HG03159 (cell line): ENCODE results near the gene PFKP.

Source experiments
- ATAC-seq: cut with Tn5 transposase; IDR thresholded peaks from one replicate; pipeline ENCODE4 v1.9.1; 2021; ENCODE audit warnings: mild to moderate bottlenecking, moderate library complexity; ENCODE audit not compliant: unreplicated experiment

The PFKP gene

DNA sequence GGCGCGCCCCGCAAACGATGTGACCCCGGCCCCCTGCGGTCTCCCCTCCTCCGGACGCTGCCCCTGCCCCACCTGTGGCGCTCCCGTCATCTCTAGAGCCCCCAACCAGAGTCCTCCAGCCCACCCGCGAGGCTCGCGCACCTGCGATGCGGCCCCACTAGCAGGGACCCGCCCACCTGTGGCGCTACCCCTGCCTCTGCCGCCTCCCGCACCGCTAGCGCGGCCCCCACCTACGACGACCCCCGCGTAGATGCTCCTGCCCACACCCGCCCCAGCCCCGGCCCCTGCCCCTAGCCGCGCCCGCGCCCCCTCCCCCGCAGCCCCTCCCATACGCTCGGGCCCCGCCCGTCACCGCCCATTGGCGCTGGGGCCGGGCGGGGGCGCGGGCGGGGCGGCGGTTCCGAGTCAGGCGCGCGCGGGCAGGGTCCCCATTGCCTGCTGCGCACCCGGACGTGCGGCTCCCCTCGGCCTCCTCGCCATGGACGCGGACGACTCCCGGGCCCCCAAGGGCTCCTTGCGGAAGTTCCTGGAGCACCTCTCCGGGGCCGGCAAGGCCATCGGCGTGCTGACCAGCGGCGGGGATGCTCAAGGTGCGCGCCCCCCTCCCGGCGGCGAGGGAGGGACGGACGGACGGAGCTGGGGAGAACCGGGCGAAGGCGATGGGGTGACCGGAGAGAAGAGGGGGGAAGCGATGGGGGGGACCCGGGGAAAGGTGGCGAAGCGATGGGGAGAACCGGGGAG is at the start of gene PFKP:
Gene PFKP, plus strand, starts transcription at position 431 of the 741 bp plus-strand sequence. Its CDS starts 48 bp downstream, at position 479.
- peak; percentile 51 for ATAC-seq

DNA sequence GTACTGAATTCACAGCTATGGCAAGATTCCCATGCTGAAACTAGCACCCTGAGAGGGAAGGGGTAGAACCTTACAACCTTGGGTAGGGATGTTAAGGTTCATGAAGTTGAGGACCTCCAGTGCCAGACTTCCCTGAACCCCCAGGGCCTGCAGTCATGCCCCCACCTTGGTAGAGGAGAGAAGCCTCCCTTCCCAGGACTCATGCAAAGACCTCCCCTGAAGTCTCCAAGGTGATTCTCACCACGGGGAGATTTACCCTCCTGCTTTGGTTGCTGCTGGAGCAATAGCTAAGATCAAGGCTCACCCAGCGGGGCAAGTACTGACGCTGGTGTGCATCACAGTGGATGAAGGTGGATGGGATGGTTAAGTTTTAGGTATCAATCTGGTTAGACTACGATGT is 49.1 kb upstream of the PFKP start:
- no peak for ATAC-seq

DNA sequence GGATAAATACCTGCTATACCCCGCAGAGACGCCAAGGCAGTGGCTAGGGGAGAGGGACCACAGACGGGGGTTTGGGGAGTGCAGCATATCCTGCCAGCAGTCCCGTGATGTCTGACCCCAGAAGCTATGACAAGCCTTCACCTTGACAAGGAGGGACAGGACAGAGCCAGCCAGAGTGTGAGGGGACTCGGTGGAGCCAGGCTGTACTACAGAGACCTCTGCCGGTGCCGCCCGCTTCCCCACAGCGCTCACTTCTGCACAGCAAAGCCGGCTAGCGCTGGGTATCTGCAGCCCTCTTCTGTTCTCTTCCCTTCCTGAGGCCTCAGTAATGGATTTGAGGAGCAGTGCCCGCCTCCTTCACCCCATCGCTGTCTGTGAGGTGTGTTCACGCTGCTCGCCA is 47.0 kb upstream of the PFKP start:
- no peak for ATAC-seq

DNA sequence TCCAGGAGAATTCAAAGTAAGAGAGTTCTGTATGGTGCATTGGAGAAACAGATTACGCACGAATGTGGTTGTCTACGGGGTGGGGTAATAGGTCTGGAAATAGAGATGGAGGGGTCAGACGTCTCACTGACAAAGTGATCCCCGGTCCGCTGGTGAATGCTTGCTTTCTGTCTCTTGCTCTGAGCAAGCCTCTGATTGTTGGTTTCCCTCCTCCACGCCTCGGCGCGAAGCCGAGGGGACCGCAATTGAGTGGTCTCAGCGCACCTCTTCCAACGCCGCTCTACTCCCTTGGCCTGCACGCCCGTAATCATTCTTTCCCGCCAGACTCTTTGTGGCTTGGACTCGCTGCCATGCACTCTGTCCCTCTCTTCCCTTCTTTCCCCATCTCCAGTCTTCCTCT is 46.5 kb upstream of the PFKP start:
- no peak for ATAC-seq

DNA sequence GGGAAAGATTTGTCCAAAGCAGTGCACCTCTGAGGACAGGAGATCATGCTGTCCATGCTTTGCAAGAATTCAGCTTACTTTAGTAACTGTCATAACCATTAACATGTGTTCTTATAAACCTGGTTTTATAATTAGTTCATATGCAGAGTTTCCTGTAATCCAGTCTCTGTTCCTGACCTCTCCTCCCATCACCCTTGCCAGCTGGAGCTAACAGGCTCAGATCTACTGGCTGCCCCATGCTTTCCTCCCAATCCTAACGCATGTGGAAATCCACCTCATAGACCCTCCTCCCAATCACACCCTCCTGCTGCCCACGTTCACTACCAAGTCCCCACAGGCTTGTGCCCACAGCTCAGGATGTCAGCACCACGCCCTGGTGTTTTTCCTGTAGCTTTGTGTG is 45.3 kb upstream of the PFKP start:
- ATAC-seq, result no peak

DNA sequence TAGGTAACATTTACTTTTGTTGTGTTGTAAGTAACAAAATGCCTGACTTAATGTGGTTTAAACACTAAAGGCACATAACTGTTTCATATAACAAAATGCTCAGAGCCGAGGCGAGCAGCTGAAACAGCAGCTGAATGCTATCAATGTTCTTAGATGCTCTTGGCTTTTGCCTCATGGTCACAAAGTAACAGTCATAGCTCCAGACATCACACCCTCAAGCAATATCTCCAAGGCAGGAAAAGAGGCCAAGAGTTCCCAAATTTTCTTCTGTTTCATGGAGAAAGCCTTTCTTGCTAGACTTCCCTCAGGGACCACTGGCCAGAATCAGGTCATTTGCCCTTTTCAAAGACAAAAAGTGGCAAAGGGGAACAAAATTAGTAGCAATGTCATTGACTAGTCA is 43.5 kb upstream of the PFKP start:
- ATAC-seq, result no peak

DNA sequence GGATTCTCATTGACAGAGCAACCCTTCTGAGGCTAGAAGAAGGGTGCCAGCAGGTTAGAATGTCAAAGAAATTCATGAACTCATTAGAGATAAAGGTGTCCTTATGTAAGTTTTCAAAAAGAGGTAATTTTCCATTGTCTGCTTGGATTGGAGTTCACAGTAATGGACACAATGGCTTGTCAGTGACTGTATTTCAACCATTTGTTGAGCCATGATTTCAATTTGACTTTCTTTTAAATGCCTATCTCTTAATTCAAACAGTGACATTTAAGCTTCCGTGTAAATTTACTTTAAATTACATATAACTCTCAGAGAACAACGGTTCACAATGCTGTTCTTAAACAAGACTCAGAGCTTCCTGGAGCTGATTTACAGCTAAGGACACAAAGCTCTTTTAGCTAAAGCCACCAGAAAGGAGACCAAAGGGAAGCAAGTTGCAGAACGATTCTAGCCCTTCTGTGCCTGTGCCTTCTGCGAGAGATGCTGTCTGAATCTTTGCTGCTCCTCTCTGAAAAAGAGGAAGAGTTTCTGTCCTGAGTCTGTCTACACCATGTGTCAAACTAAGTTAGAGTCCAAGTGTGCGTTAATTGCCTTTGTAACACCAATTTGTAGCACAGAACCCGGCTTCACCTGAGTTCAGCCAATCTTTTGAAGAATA is 42.2 kb upstream of the PFKP start:
- no peak for ATAC-seq

DNA sequence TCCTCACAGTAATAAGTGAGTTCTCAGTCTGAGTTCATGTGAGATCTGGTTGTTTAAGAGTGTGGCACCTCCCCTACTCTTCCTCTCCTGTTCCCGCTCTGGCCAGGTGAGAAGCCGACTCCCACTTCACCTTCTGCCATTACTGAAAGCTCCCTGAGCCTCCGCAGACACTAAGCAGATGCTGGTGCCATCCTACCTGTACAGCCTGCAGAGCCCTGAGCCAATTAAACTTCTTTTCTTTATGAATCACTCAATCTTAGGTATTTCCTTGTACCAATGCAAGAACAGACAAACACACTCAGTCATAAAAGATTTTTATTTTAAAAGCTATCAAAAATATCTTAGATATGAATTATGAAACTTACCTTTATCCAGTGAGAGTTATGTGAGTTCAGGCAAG is 39.5 kb upstream of the PFKP start:
- no peak for ATAC-seq

DNA sequence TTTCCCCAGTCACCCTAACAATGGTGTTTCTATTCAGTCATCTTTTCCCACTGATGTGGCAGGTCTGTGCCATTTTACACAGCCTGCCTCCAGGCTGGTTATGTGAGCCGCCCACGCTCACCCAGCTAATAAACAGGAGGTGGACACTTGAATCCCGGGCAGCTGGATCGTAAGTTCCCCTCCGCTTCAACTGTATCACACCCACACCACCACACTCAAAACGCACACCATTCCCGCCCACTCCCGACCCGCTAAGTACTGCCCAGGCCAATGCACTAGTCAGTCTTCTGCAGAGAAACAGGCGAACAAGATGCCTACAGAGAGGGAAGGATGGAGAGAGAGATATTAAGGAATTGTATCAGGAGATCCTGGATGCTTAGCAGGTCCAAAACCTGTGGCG is 38.9 kb upstream of the PFKP start:
- ATAC-seq, result no peak

DNA sequence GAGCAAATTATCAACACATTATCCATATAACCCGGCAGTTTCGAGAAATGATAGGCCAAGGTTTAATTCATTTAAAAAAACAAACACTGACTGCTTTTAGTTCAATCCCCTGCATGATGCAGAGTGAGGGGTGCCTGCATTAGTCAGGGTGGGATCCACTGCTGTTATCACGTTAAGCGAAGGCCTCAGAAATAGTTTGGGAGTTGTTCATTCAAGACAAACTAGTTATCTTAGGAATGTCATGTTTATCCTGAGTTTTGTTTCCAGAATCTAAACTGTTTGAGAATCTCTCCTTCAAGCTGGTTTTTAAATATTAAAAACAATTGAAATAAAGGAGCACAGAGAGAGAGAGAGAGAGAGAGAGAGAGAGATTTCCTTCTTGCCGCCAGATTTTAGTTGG is 36.6 kb upstream of the PFKP start:
- ATAC-seq, result no peak

DNA sequence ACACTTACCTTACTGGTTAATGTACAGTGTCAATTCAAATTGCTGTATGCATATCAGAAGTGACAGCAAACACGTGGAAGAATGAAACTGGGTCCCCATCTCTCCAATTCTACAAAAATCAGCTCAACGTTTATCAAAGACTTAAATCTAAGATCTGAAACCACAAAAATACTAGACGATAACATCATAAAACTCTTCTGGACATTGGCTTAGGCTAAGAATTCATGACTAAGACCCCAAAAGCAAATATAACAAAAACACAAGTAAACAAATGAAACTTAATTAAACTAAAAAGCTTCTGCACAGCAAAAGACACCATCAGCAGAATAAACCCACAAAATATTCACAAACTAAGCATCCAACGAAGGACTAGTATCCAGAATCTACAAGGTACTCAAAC is 35.9 kb upstream of the PFKP start:
- no peak for ATAC-seq

DNA sequence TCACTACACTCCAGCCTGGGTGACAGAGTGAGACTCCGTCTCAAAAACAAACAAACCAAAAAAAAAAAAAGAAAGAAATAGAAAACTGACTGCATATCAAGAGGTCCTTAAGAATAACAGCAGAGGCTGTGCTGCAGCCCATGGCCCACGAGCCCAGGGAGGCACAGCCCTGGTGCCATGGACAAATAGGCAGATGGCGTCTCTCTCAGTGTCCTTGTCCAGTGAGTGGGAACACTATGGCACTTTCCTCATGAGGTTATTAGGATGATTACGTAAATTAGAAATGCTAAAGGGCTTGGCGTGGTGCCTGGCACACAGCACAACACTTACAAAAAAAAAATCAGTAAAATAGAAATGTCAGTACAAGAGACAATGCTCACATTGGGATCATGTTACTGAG is 33.4 kb upstream of the PFKP start:
- ATAC-seq, result no peak

DNA sequence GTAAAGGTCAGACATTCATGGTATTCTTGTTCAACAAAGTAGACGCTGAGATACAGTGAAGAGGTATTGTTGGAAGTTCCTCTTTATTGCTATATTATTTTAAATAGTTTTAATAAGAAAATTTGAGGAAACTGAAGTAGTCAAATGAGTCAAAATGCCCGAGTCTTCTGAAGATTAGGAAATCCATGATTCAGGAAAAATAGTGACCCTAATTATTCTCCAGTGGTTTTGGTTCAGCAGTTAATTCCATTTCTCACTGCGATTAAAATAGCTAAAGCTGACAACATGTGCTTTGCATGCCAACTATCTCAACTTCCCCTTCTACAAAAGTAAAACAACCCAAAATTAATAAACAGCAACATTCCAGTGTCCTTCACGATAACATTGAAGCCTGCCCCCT is 32.7 kb upstream of the PFKP start:
- ATAC-seq, result no peak

DNA sequence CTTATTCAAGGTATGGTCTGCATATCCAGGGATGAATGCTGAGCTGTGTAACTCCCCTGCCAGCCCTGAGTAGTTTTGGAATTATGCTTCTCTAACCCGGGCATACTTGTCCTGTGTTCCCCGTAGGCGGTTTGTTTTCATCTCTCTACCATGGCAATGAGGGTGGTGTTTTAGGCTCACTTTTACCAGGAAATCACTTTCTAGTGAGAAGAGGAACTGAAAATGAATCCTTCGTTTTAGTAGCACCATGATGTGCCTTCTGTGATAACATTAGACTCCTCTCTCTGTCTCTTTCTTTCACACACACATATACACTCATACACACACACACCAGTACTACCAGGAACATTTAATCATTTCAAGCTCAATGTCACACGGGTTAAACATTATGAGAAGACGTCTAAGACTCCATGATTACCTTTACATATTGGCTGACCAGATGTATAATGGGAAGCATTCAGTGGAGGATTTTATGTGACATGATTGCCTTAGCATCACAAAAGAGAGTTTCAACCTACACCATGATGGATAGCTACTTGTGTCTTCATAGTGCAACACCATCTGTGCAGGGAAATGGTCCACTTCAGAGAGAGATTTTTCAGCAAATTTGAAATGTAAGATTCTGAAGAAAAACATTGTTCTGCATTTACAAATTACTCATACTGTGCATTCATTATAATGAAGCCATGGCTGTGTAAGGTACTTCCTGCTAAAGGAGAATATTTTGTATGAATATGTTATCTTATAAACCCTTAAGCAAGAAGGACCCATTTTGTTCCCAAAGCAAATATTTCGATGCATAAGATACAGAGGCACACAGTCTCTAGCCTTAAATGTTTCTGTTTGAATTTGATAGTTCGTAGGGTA is 31.0 kb upstream of the PFKP start:
- peak; percentile 96 for ATAC-seq

DNA sequence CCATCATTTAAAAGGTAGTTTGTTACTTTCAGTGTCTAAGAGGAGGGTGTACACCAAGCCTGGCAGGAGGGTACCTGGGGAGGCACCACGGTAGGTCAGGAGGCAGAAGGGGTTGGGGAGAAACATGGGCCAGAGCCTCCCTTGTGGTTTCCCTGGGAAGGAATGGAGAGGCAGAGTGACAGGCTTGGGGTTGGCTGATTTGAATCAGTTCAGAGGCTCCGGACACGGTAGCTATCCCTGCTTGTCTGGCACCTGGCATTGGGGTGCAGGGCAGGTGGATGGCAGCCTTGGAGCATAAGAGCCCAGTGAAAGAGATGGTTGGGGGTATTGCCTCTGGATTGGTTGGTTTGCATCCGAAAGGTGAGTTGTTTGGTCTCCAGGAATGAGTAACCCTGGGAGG is 30.2 kb upstream of the PFKP start:
- ATAC-seq, result no peak

DNA sequence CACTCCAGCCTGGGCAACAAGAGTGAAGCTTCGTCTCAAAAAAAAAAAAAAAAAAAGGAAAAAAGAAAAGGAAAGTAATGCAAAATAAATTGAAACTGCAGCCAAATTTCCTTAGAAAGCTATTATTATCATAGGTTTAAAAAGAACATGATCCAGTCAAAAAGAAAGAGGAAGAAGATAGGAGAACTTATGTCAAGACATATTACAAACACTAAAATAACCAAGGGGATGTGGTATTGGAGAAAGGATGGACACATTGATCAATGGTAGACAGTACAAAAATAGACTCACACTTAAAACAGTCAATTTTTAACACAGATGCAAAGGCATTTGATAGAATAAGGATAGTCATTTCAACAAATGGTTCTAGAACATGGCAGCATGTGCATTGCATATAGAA is 27.3 kb upstream of the PFKP start:
- no peak for ATAC-seq

DNA sequence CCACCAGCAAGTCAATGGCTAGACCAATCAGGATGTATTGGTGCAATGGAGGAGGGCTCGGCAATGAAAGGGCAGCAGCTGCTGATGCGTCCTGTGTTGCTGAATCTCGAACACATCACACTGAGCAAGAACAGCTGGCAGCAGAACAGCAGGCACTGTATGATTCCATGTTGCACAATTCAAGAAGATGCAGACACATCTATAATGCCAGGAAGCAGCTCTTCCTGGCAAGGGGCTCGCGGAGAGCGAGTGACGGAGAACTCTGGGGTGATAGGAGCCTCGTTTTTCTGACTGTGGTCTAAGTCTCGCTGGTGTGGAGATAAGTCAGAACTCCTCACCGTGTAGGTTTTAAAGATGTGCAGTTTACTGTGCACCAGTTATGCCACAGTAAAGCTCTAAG is 24.8 kb upstream of the PFKP start:
- ATAC-seq, result no peak

DNA sequence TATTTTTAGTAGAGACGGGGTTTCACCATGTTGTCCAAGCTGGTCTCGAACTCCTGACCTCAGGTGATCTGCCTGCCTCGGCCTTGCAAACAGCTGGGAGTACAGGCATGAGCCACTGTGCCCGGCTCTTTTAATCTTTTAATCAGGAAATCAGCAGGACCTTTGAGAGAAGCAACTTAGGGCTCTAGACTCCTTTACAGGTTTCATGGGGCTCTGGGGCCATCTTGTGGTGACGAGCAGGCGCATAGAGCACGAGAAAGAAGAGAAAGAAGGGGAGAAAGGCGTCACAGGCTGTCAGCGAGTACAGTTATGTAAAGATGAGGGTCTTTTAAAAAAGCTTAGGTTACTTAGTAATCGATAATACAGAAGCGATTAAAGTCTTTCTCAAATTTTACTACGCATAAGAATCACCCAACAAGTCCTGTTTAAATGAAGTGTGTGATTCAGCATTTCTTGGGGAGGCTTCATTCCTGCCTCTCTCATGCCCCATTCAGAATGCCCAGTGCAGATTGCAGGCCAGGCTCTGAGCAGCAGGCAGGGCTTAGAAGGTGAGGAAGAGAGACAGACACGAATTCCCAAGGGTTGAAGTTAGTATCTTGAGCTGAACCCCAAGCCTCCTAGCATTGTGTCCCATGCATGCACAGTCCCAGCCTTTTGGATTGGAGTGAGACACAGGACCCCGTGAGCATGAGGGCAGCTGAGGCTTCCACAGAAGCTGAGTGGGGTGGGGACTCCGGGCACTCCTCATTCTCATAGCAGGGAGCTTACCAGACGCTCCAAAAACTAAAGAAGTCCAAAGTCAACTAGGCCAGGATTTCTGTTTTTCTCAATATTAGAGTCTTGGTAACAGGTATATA is 23.6 kb upstream of the PFKP start:
- peak; percentile 78 for ATAC-seq

DNA sequence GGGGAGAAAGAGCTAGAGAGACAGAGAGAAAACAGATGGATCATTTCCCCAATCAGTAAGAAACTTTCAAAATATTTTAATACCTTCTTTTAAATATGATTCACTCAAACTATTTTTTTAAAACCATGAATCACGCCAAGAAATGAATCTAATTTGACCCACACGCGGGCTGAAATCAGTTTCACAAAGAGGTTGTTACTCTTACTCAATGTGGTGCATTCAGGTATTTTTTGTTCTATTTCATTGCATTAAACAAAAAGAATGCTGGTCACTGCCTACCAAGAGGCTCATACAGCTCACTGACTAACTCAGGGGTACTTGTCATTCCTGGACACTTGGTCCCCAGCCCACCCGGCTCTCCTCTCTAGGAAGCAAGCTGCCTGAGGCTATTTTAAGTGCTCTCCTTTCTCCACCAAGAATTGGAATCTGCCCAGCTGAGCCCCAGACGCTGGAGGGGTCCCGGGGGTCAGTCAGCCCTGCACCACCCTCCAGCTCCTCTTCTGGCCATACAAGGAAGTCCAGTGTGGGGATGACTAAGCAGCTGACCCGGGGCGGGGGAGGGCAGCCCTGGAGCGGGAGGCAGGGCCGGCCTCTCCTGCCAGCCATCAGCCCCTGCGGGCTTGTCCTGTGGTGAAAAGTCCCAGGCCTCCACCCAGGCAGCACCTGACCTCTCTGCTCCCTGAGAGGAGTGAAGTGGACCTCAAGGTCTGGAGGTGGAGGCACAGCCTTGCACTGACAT is 21.7 kb upstream of the PFKP start:
- ATAC-seq, result no peak

DNA sequence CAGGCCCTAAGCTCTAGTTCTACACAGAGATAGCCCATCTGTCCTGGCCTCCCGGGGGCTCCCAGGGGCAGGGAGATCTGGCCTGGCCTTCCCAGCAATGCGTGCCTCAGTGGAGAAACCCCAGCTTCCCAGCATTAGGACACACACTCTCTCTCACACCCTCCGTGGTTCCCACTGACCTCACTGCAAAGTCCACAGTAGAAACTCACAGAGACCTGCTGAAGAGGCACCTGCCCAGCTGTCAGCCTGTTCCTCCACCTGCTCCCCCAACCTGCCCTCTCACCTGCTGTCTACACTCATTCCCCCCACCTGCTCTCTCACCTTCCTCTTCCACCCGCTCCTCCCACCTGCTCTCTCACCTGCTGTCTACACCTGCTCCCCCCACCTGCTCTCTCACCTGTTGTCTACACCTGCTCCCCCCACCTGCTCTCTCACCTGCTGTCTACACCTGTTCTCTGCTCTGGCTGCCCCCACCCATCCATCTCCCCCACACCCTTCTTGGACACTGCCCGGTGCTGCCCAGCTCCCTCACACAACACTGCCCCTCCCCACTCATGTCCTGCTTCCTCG is 21.1 kb upstream of the PFKP start:
- no peak for ATAC-seq
